Neural cell (in vitro differentiated cells): ENCODE results near the gene GOSR1. TPM values are rescaled to one million over a fixed set of nuclear protein-coding genes. Genes with fewer than 3 reads are reported as not detected.

Source experiments
- H2AFZ ChIP-seq: fragments of 200-600, 300-800 bp; sonication (generic), shearing (Covaris generic); 2 replicates; pipeline ENCODE4 v1.6.0; 2014; ENCODE audit warnings: low read depth, mild to moderate bottlenecking, antibody characterized with exemption, low read length, moderate library complexity
- H3F3A ChIP-seq: fragments of 200-600 bp; shearing (Covaris generic); 2 replicates; pipeline ENCODE4 v1.6.1; 2016; ENCODE audit warnings: mild to moderate bottlenecking, moderate library complexity, mixed read lengths, antibody characterized with exemption, low read length; ENCODE audit not compliant: insufficient read depth, poor library complexity, severe bottlenecking
- H3K27ac ChIP-seq: fragments of 200-600, 300-800 bp; sonication (generic), shearing (Covaris generic); 2 replicates; pipeline ENCODE4 v1.5.1; 2014; ENCODE audit warnings: mild to moderate bottlenecking, low read length, moderate library complexity
- H3K27me3 ChIP-seq: fragments of 300-800, 200-600 bp; sonication (generic), shearing (Covaris generic); 2 replicates; pipeline ENCODE4 v1.6.0; 2014; ENCODE audit warnings: mild to moderate bottlenecking, low read depth, low read length, moderate library complexity; ENCODE audit not compliant: insufficient read depth
- H3K36me3 ChIP-seq: fragments of 300-800, 200-600 bp; sonication (generic), shearing (Covaris generic); 2 replicates; pipeline ENCODE4 v1.5.1; 2014; ENCODE audit warnings: mild to moderate bottlenecking, antibody characterized with exemption, low read length, moderate library complexity; ENCODE audit not compliant: insufficient read depth
- H3K4me2 ChIP-seq: fragments of 300-800, 200-600 bp; sonication (generic), shearing (Covaris generic); 2 replicates; pipeline ENCODE4 v1.6.0; 2014; ENCODE audit warnings: mild to moderate bottlenecking, low read length
- H3K4me3 ChIP-seq: fragments of 300-800, 200-600 bp; sonication (generic), shearing (Covaris generic); 2 replicates; pipeline ENCODE4 v1.5.1; 2014; ENCODE audit warnings: mild to moderate bottlenecking, low read length, moderate library complexity
- H3K79me2 ChIP-seq: fragments of 200-600 bp; shearing (Covaris generic); replicated peaks from 2 replicates; pipeline ENCODE4 v1.6.0; 2014; ENCODE audit warnings: mild to moderate bottlenecking, low read length, moderate library complexity; ENCODE audit not compliant: insufficient read depth
- H3K9ac ChIP-seq: fragments of 300-800, 200-600 bp; sonication (generic), shearing (Covaris generic); 2 replicates; pipeline ENCODE4 v1.6.1; 2016; ENCODE audit warnings: mild to moderate bottlenecking, low read length, mixed read lengths
- H3K9me2 ChIP-seq: fragments of 200-600 bp; shearing (Covaris generic); 2 replicates; pipeline ENCODE4 v1.6.1; 2016; ENCODE audit warnings: mild to moderate bottlenecking, low read length, mixed read lengths; ENCODE audit not compliant: insufficient read depth
- H3K9me3 ChIP-seq: fragments of 200-600, 300-800 bp; sonication (generic), shearing (Covaris generic); 2 replicates; pipeline ENCODE4 v1.6.1; 2016; ENCODE audit warnings: mild to moderate bottlenecking, mixed run types, low read length, moderate library complexity, mixed read lengths
- H4K20me1 ChIP-seq: fragments of 200-600 bp; shearing (Covaris generic); 2 replicates; pipeline ENCODE4 v1.6.1; 2016; ENCODE audit warnings: mild to moderate bottlenecking, mixed run types; ENCODE audit not compliant: insufficient read depth
- CTCF ChIP-seq: fragments of 450-650 bp; IDR thresholded peaks from 2 replicates; pipeline ENCODE4 v1.5.1; 2014; ENCODE audit warnings: antibody characterized with exemption, mild to moderate bottlenecking, moderate library complexity; ENCODE audit not compliant: poor library complexity, severe bottlenecking
- EP300 ChIP-seq: fragments of 450-650 bp; conservative IDR thresholded peaks from 2 replicates; pipeline ENCODE4 v1.6.1; 2014; ENCODE audit warnings: antibody characterized with exemption, mild to moderate bottlenecking, moderate library complexity; ENCODE audit not compliant: poor library complexity, severe bottlenecking
- EZH2 ChIP-seq: fragments of 200-600, 300-800 bp; shearing (Covaris generic), sonication (generic); IDR thresholded peaks from 2 replicates; pipeline ENCODE4 v1.6.1; 2014; ENCODE audit warnings: antibody characterized with exemption, low read length, borderline replicate concordance, mild to moderate bottlenecking; ENCODE audit not compliant: insufficient read depth, poor library complexity, severe bottlenecking
- MXI1 ChIP-seq: fragments of 450-650 bp; conservative IDR thresholded peaks from 2 replicates; pipeline ENCODE4 v1.6.1; 2014; ENCODE audit warnings: antibody characterized with exemption, mild to moderate bottlenecking; ENCODE audit not compliant: poor library complexity, severe bottlenecking
- POLR2AphosphoS5 ChIP-seq: IDR thresholded peaks from 2 replicates; pipeline ENCODE4 v1.6.1; 2012
- RAD21 ChIP-seq: fragments of 450-650 bp; conservative IDR thresholded peaks from 2 replicates; pipeline ENCODE4 v1.6.1; 2014; ENCODE audit warnings: antibody characterized with exemption, mild to moderate bottlenecking, moderate library complexity
- SMC3 ChIP-seq: fragments of 450-650 bp; conservative IDR thresholded peaks from 2 replicates; pipeline ENCODE4 v1.6.1; 2014; ENCODE audit warnings: antibody characterized with exemption, mild to moderate bottlenecking, moderate library complexity; ENCODE audit not compliant: poor library complexity
- TAF1 ChIP-seq: IDR thresholded peaks from 2 replicates; pipeline ENCODE4 v1.6.1; 2012; ENCODE audit warnings: low read depth
- polyA plus RNA-seq: library from polyadenylated mRNA; depleted of rRNA; stranded (reverse); fragments of >200 nt; gene quantifications from 2 replicates; pipeline ENCODE4 v1.2.3, GENCODE V29; 2014
- TF ChIP-seq, protein P1 (sequence below): IDR thresholded peaks from 2 replicates; pipeline ENCODE4 v1.6.1; 2012; ENCODE audit warnings: borderline replicate concordance

Gene GOSR1
- polyA plus RNA-seq, 1 donor from 2014 or later = 20.1 TPM

GRCh38 chr17:30530346-30531025, 53.3 kb downstream of the GOSR1 start:
- no peak overlapping the region for H3K4me2 ChIP-seq
- TF ChIP-seq EZH2 (no peak), MXI1 (no peak), POLR2AphosphoS5 (no peak), EP300 (no peak)
- no peaks in the 10 kb centered on the region for H4K20me1 ChIP-seq
- H3K36me3 ChIP-seq = no peaks in the 10 kb centered on the region
- H3K4me3 ChIP-seq = no peak overlapping the region
- H3F3A ChIP-seq = no peaks in the 10 kb centered on the region
- H3K79me2 ChIP-seq = no peaks in the 10 kb centered on the region
- no peak overlapping the region for H3K27ac ChIP-seq
- no peaks in the 10 kb centered on the region for H3K27me3 ChIP-seq
- H3K9me2 ChIP-seq = no peaks in the 10 kb centered on the region
- no peaks in the 10 kb centered on the region for H3K9me3 ChIP-seq
- no peak overlapping the region for H3K9ac ChIP-seq
- no peak overlapping the region for H2AFZ ChIP-seq

DNA sequence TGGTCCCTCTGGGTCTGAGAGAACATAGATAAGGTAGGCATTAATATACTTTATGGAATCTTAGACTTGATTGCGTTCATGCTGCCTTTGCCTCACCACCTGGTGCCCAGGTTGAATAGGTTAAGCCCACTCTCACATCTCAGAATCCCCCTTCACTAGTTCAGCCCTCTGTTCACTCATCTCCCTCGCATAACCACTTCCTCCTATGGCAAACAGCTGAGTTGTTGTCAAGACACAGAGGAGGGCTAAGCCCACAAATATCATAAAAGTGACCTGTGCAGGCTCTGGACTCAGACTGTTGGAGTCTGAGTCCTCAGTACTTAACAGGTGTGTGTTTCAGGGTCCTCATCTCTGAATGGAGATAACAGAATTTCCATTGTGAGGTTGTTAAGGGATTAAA, 55.7 kb downstream of the GOSR1 start:
- no peak overlapping the region for H3K4me3 ChIP-seq
- H2AFZ ChIP-seq = no peak overlapping the region
- TF ChIP-seq TAF1 = no peak
- TF ChIP-seq EP300 = no peak
- no peak for TF ChIP-seq POLR2AphosphoS5
- no peak for TF ChIP-seq RAD21
- no peak for TF ChIP-seq EZH2
- TF ChIP-seq CTCF = no peak
- TF ChIP-seq MXI1 = no peak
- TF ChIP-seq, protein P1, sequence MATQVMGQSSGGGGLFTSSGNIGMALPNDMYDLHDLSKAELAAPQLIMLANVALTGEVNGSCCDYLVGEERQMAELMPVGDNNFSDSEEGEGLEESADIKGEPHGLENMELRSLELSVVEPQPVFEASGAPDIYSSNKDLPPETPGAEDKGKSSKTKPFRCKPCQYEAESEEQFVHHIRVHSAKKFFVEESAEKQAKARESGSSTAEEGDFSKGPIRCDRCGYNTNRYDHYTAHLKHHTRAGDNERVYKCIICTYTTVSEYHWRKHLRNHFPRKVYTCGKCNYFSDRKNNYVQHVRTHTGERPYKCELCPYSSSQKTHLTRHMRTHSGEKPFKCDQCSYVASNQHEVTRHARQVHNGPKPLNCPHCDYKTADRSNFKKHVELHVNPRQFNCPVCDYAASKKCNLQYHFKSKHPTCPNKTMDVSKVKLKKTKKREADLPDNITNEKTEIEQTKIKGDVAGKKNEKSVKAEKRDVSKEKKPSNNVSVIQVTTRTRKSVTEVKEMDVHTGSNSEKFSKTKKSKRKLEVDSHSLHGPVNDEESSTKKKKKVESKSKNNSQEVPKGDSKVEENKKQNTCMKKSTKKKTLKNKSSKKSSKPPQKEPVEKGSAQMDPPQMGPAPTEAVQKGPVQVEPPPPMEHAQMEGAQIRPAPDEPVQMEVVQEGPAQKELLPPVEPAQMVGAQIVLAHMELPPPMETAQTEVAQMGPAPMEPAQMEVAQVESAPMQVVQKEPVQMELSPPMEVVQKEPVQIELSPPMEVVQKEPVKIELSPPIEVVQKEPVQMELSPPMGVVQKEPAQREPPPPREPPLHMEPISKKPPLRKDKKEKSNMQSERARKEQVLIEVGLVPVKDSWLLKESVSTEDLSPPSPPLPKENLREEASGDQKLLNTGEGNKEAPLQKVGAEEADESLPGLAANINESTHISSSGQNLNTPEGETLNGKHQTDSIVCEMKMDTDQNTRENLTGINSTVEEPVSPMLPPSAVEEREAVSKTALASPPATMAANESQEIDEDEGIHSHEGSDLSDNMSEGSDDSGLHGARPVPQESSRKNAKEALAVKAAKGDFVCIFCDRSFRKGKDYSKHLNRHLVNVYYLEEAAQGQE = no peak
- TF ChIP-seq SMC3 = no peak
- H3K9ac ChIP-seq = no peak overlapping the region
- no peaks in the 10 kb centered on the region for H3K27me3 ChIP-seq
- H3F3A ChIP-seq = no peaks in the 10 kb centered on the region
- no peaks in the 10 kb centered on the region for H3K9me2 ChIP-seq
- H3K36me3 ChIP-seq = no peaks in the 10 kb centered on the region
- H3K4me2 ChIP-seq = no peak overlapping the region
- no peak overlapping the region for H3K27ac ChIP-seq
- no peaks in the 10 kb centered on the region for H3K9me3 ChIP-seq
- no peaks in the 10 kb centered on the region for H4K20me1 ChIP-seq
- H3K79me2 ChIP-seq = no peaks in the 10 kb centered on the region
